Peyer's patch (tissue), 4 donors: ENCODE results near the gene CRISP3. TPM values are rescaled to one million over a fixed set of nuclear protein-coding genes. Genes with fewer than 3 reads are reported as not detected.

Source experiments
- DNase-seq, 3 donors: peaks; one replicate each; pipeline ENCODE4 v3.0.0-alpha.2; 2017 to 2019
- H3K27ac ChIP-seq, 4 donors: fragments of 200-600 bp; sonication (generic); one replicate each; pipeline ENCODE4 v1.5.1; 2016 to 2019
- H3K27me3 ChIP-seq, 2 donors: fragments of 200-600 bp; sonication (generic); one replicate each; pipeline ENCODE4 v1.5.1; 2019
- H3K36me3 ChIP-seq, 3 donors: fragments of 200-600 bp; sonication (generic); one replicate each; pipeline ENCODE4 v1.5.1; 2016 to 2019
- H3K4me1 ChIP-seq, 4 donors: fragments of 200-600 bp; sonication (generic); one replicate each; pipeline ENCODE4 v1.5.1; 2016 to 2019
- H3K4me3 ChIP-seq, 4 donors: fragments of 200-600 bp; sonication (generic); 1 replicate in 3 of 4; 2 replicates in 1 of 4; pipeline ENCODE4 v1.5.1; 2016 to 2019; ENCODE audit warnings: mild to moderate bottlenecking in 1 of 4
- H3K9me3 ChIP-seq, 4 donors: fragments of 200-600 bp; sonication (generic); one replicate each; pipeline ENCODE4 v1.5.1; 2016 to 2019; ENCODE audit warnings: mild to moderate bottlenecking in 1 of 4
- CTCF ChIP-seq, 6 experiments: fragments of 450-650 bp in 4 of 6; fragments of 200-600 bp in 2 of 6; sonication (generic) in 1 of 6; IDR thresholded peaks; one replicate each; pipeline ENCODE4 v1.5.1; 2017 to 2019; ENCODE audit warnings: antibody characterized with exemption in 6 of 6, mild to moderate bottlenecking in 3 of 6, moderate library complexity in 1 of 6
- POLR2A ChIP-seq, 2 donors: fragments of 450-650 bp; IDR thresholded peaks; one replicate each; pipeline ENCODE4 v1.5.1; 2017; ENCODE audit warnings: antibody characterized with exemption in 2 of 2, mild to moderate bottlenecking in 2 of 2, moderate library complexity in 2 of 2
- total RNA-seq, 4 donors: library from RNA; depleted of rRNA; stranded (reverse); fragments of >200 nt; gene quantifications; one replicate each; pipeline ENCODE4 v1.1.0, GENCODE V29; 2016

Gene CRISP3
- total RNA-seq, 4 donors from 2014 or later, result not detected

GRCh38 chr6:49776444-49776843 lies 32.3 kb upstream of the CRISP3 start:
- Histone ChIP-seq H3K4me1 (no peaks in the 10 kb centered on the region), H3K4me3 (no peak overlapping the region), H3K9me3 (no peaks in the 10 kb centered on the region), H3K36me3 (no peaks in the 10 kb centered on the region), H3K27ac (no peak overlapping the region), H3K27me3 (no peaks in the 10 kb centered on the region)
- no peak for DNase-seq
- TF ChIP-seq CTCF (IDR thresholded peaks at IDR 0.05) (no peak), POLR2A (IDR thresholded peaks at IDR 0.05) (no peak)

- H3K4me3 ChIP-seq, result no peak overlapping the region
- H3K36me3 ChIP-seq, result no peaks in the 10 kb centered on the region
- DNase-seq, result no peak
- TF ChIP-seq POLR2A (IDR thresholded peaks at IDR 0.05), result no peak
- H3K27ac ChIP-seq, result no peak overlapping the region
- no peaks in the 10 kb centered on the region for H3K27me3 ChIP-seq
- no peaks in the 10 kb centered on the region for H3K9me3 ChIP-seq
- no peaks in the 10 kb centered on the region for H3K4me1 ChIP-seq
Measured at GRCh38 chr6:49775043-49775442, 30.9 kb upstream of the CRISP3 start.

- H3K9me3 ChIP-seq, result no peaks in the 10 kb centered on the region
- DNase-seq, result no peak
- H3K4me1 ChIP-seq, result peaks cover 0 to 3% (median 0%) of the 10 kb centered on the region in 4 donors
- H3K27me3 ChIP-seq, result no peaks in the 10 kb centered on the region
- H3K36me3 ChIP-seq, result no peaks in the 10 kb centered on the region
- no peak for TF ChIP-seq CTCF (IDR thresholded peaks at IDR 0.05)
- TF ChIP-seq POLR2A (IDR thresholded peaks at IDR 0.05), result no peak
- no peak overlapping the region for H3K27ac ChIP-seq
- H3K4me3 ChIP-seq, result no peak overlapping the region
Measured at GRCh38 chr6:49772285-49772684, 28.1 kb upstream of the CRISP3 start.

GRCh38 chr6:49766762-49767161 lies 22.6 kb upstream of the CRISP3 start:
- Histone ChIP-seq H3K4me3 (no peak overlapping the region), H3K27ac (no peak overlapping the region), H3K9me3 (no peaks in the 10 kb centered on the region), H3K27me3 (no peaks in the 10 kb centered on the region), H3K36me3 (no peaks in the 10 kb centered on the region), H3K4me1 (peaks cover 0 to 3% (median 0%) of the 10 kb centered on the region in 4 donors)
- TF ChIP-seq CTCF (IDR thresholded peaks at IDR 0.05) (no peak), POLR2A (IDR thresholded peaks at IDR 0.05) (no peak)
- no peak for DNase-seq

- no peak overlapping the region for H3K4me3 ChIP-seq
- no peaks in the 10 kb centered on the region for H3K36me3 ChIP-seq
- DNase-seq, result no peak
- TF ChIP-seq POLR2A (IDR thresholded peaks at IDR 0.05) (no peak), CTCF (IDR thresholded peaks at IDR 0.05) (no peak)
- H3K27me3 ChIP-seq, result no peaks in the 10 kb centered on the region
- peaks cover 0 to 3% (median 0%) of the 10 kb centered on the region in 4 donors for H3K4me1 ChIP-seq
- H3K27ac ChIP-seq, result no peak overlapping the region
- H3K9me3 ChIP-seq, result no peaks in the 10 kb centered on the region
Measured at GRCh38 chr6:49764571-49765236, 20.5 kb upstream of the CRISP3 start.

- Histone ChIP-seq H3K36me3 (no peaks in the 10 kb centered on the region), H3K4me3 (no peak overlapping the region), H3K27me3 (no peaks in the 10 kb centered on the region), H3K27ac (no peak overlapping the region), H3K4me1 (no peaks in the 10 kb centered on the region), H3K9me3 (no peaks in the 10 kb centered on the region)
- no peak for DNase-seq
- no peak for TF ChIP-seq CTCF (IDR thresholded peaks at IDR 0.05)
- no peak for TF ChIP-seq POLR2A (IDR thresholded peaks at IDR 0.05)
Measured at GRCh38 chr6:49743429-49743828, 759 bp downstream of the CRISP3 start.
